GM12878 (cell line): Measurements from ENCODE around the gene ARMC2. TPM values are rescaled to one million over a fixed set of nuclear protein-coding genes. Genes with fewer than 3 reads are reported as not detected.

Experiments
- ATAC-seq: fragments of 200-7000 bp; cut with Tn5 transposase; 3 replicates; pipeline ENCODE4 v1.9.1; 2020; ENCODE audit warnings: mild to moderate bottlenecking, moderate library complexity
- BruUV-seq: library from RNA; stranded (reverse); fragments of 400-500 nt; replicated peaks from 2 replicates; lab custom pipeline; 2021; lab: Mats Ljungman, UMichigan
- CTCF ChIA-PET: fragments of 300-600 bp; sonication (Branson Sonifier 250); formaldehyde crosslinking; extraction: SDS; loops from one replicate; lab custom pipeline; 2021; ENCODE audit warnings: inconsistent platforms; lab: Yijun Ruan, JAX
- POLR2A ChIA-PET: fragments of 350-600 bp; formaldehyde crosslinking; extraction: SDS; loops from one replicate; lab custom pipeline; 2021; ENCODE audit warnings: inconsistent platforms; lab: Charles Lee
- RAD21 ChIA-PET: fragments of 300-600 bp; sonication (Branson Sonifier 250); formaldehyde crosslinking; loops from one replicate; lab custom pipeline; 2023; ENCODE audit warnings: antibody characterized with exemption; ENCODE audit not compliant: unreplicated experiment; lab: Charles Lee
- SMC1A ChIA-PET: fragments of 300-600 bp; sonication (Branson Sonifier 250); formaldehyde crosslinking; loops from one replicate; lab custom pipeline; 2023; ENCODE audit not compliant: unreplicated experiment, uncharacterized antibody; lab: Charles Lee
- DNase-seq: peaks from one replicate; pipeline ENCODE4 v3.0.0-alpha.2; 2011; ENCODE audit warnings: low read depth, low spot score
- FAIRE-seq: peaks from 3 replicates; lab custom pipeline; 2011; peaks lifted over from hg19 to GRCh38; lab: Jason Lieb, UNC
- H2AFZ ChIP-seq: 2 replicates; pipeline ENCODE4 v1.6.0; 2011; ENCODE audit warnings: low read depth, low read length, control low read depth; ENCODE audit not compliant: control insufficient read depth
- H3K27ac ChIP-seq: 2 replicates; pipeline ENCODE4 v1.5.1; 2011; ENCODE audit warnings: control low read depth; ENCODE audit not compliant: control insufficient read depth, insufficient read depth
- H3K27me3 ChIP-seq, 2 experiments: replicated peaks in 1 of 2; 2 replicates each; pipeline versions ENCODE4 v1.6.0 to v1.6.1; 2011; ENCODE audit warnings: low read length in 1 of 2; ENCODE audit not compliant: control insufficient read depth in 2 of 2, insufficient read depth in 2 of 2
- H3K36me3 ChIP-seq, 2 experiments: 2 replicates each; pipeline ENCODE4 v1.5.1; 2011; ENCODE audit warnings: low read length in 1 of 2; ENCODE audit not compliant: control insufficient read depth in 2 of 2, insufficient read depth in 2 of 2
- H3K4me1 ChIP-seq: 2 replicates; pipeline ENCODE4 v1.6.1; 2011; ENCODE audit warnings: mild to moderate bottlenecking, low read length, moderate library complexity, mixed read lengths; ENCODE audit not compliant: control insufficient read depth, insufficient read depth
- H3K4me2 ChIP-seq: 2 replicates; pipeline ENCODE4 v1.6.0; 2011; ENCODE audit warnings: control low read depth; ENCODE audit not compliant: control insufficient read depth, insufficient read depth
- H3K4me3 ChIP-seq: fragments of 200-600 bp; sonication (generic); 2 replicates; pipeline ENCODE4 v1.5.1; 2016
- H3K79me2 ChIP-seq: 2 replicates; pipeline ENCODE4 v1.6.0; 2011; ENCODE audit warnings: low read length; ENCODE audit not compliant: control insufficient read depth, insufficient read depth
- H3K9ac ChIP-seq: 2 replicates; pipeline ENCODE4 v1.8.0; 2011; ENCODE audit warnings: low read length, control low read depth, mixed read lengths; ENCODE audit not compliant: control insufficient read depth, insufficient read depth
- H3K9me3 ChIP-seq: replicated peaks from 3 replicates; pipeline ENCODE4 v1.5.1; 2011; ENCODE audit warnings: mild to moderate bottlenecking, low read length; ENCODE audit not compliant: control insufficient read depth, insufficient read depth
- H4K20me1 ChIP-seq: 2 replicates; pipeline ENCODE4 v1.6.0; 2011; ENCODE audit not compliant: control insufficient read depth, insufficient read depth
- BHLHE40 ChIP-seq, 2 experiments: fragments of 450-650 bp in 1 of 2; IDR thresholded peaks; 2 replicates each; pipeline ENCODE4 v1.6.1; 2011 to 2017; ENCODE audit warnings: low read depth in 2 of 2, borderline replicate concordance in 1 of 2, improper control_type of control experiment in 1 of 2, low read length in 1 of 2, mild to moderate bottlenecking in 1 of 2
- BMI1 ChIP-seq: fragments of 450-650 bp; IDR thresholded peaks from 2 replicates; pipeline ENCODE4 v1.6.1; 2016; ENCODE audit warnings: mild to moderate bottlenecking, moderate library complexity, borderline replicate concordance
- CBX3 ChIP-seq: fragments of 200-600 bp; sonication (generic); IDR thresholded peaks from 2 replicates; pipeline ENCODE4 v1.6.1; 2016; ENCODE audit warnings: low read depth, borderline replicate concordance
- GABPA ChIP-seq: IDR thresholded peaks from 2 replicates; pipeline ENCODE4 v1.6.1; 2014; ENCODE audit warnings: antibody characterized with exemption, low read depth, mild to moderate bottlenecking, inconsistent platforms
- LARP7 ChIP-seq: fragments of 450-650 bp; IDR thresholded peaks from 2 replicates; pipeline ENCODE4 v1.6.1; 2017; ENCODE audit warnings: mild to moderate bottlenecking
- MYC ChIP-seq: IDR thresholded peaks from 2 replicates; pipeline ENCODE4 v1.6.1; 2011; ENCODE audit warnings: mild to moderate bottlenecking, low read length, moderate library complexity, inconsistent platforms; ENCODE audit not compliant: insufficient read depth, insufficient replicate concordance, insufficient read length, severe bottlenecking
- PAX8 ChIP-seq: fragments of 450-650 bp; IDR thresholded peaks from 2 replicates; pipeline ENCODE4 v1.6.1; 2017; ENCODE audit warnings: mild to moderate bottlenecking, moderate library complexity
- RAD51 ChIP-seq: fragments of 450-650 bp; IDR thresholded peaks from 2 replicates; pipeline ENCODE4 v1.6.1; 2016; ENCODE audit warnings: moderate library complexity, mild to moderate bottlenecking, inconsistent platforms
- SMAD1 ChIP-seq: fragments of 450-650 bp; IDR thresholded peaks from 2 replicates; pipeline ENCODE4 v1.6.1; 2018; ENCODE audit warnings: mild to moderate bottlenecking, low read depth; ENCODE audit not compliant: partially characterized antibody
- SRF ChIP-seq, 2 experiments: IDR thresholded peaks; 2 replicates each; pipeline ENCODE4 v1.6.1; 2011; ENCODE audit warnings: low read depth in 2 of 2, low read length in 2 of 2, mild to moderate bottlenecking in 1 of 2, moderate library complexity in 1 of 2
- STAT1 ChIP-seq: fragments of 450-650 bp; conservative IDR thresholded peaks from 2 replicates; pipeline ENCODE4 v1.6.1; 2014; ENCODE audit warnings: antibody characterized with exemption, mild to moderate bottlenecking
- TCF12 ChIP-seq: IDR thresholded peaks from 2 replicates; pipeline ENCODE4 v1.6.1; 2011; ENCODE audit warnings: low read depth, mild to moderate bottlenecking, low read length
- WGBS: methylation state at CpG from one replicate; pipeline ENCODE4 v1.1.6; 2016; ENCODE audit warnings: low lambda C conversion rate; ENCODE audit not compliant: insufficient replicate concordance, insufficient coverage; ENCODE audit errors: missing lambda C conversion rate; 5-methylcytosine and 5-hydroxymethylcytosine counted together
- in situ Hi-C: fragments of 300-500 bp; cut with MboI; formaldehyde crosslinking; loops from 9 replicates; pipeline ENCODE4 v1.14.3; 2018; ENCODE audit warnings: mixed read lengths
- intact Hi-C: fragments of 100-400 bp; cut with micrococcal nuclease; formaldehyde crosslinking; loops from one replicate; pipeline ENCODE4 v1.14.2; 2022; ENCODE audit not compliant: unreplicated experiment
- polyA plus RNA-seq, 11 experiments: library from polyadenylated mRNA; depleted of rRNA in 4 of 11; unstranded in 6 of 11; stranded (reverse) in 5 of 11; fragments of >200 nt; fragmentation: Nextera tagmentation in 4 of 11; fragmentation: Illumina TruSeq in 1 of 11; extraction: Ambion mirVana in 4 of 11; extraction: Trizol in 1 of 11; gene quantifications; 1 replicate in 1 of 11; 2 replicates in 10 of 11; pipeline versions ENCODE4 v1.2.1 to v1.2.3, GENCODE V29; 2011 to 2016; ENCODE audit warnings: inconsistent platforms in 2 of 11, missing spikeins in 2 of 11, low read depth in 1 of 11
- total RNA-seq, 4 experiments: library from RNA; depleted of rRNA in 3 of 4; stranded (reverse); fragments of >200 nt in 3 of 4; fragmentation: Illumina TruSeq in 1 of 4; extraction: Trizol in 1 of 4; gene quantifications; 2 replicates each; pipeline versions ENCODE4 v1.2.1 to v1.2.3, GENCODE V29; 2013 to 2021
- TF ChIP-seq, protein P1 (sequence below): fragments of 450-650 bp; IDR thresholded peaks from 2 replicates; pipeline ENCODE4 v1.6.1; 2017; ENCODE audit warnings: mild to moderate bottlenecking, low read depth, inconsistent platforms; ENCODE audit not compliant: poor library complexity, severe bottlenecking
- TF ChIP-seq, protein P2 (sequence below): fragments of 450-650 bp; IDR thresholded peaks from 2 replicates; pipeline ENCODE4 v1.6.1; 2017; ENCODE audit warnings: antibody characterized with exemption, mild to moderate bottlenecking, moderate library complexity
- TF ChIP-seq, protein P3 (sequence below): IDR thresholded peaks from 2 replicates; pipeline ENCODE4 v1.6.1; 2012; ENCODE audit warnings: improper control_type of control experiment, low read depth, low read length; ENCODE audit not compliant: insufficient replicate concordance

ARMC2 gene
- total and polyA plus RNA-seq, 10 of the 15 experiments (the other 5 are each of a cell fraction or from before 2014, with no cell fraction given): 0.06 to 0.33 (median 0.21) TPM; not detected in 5

DNA sequence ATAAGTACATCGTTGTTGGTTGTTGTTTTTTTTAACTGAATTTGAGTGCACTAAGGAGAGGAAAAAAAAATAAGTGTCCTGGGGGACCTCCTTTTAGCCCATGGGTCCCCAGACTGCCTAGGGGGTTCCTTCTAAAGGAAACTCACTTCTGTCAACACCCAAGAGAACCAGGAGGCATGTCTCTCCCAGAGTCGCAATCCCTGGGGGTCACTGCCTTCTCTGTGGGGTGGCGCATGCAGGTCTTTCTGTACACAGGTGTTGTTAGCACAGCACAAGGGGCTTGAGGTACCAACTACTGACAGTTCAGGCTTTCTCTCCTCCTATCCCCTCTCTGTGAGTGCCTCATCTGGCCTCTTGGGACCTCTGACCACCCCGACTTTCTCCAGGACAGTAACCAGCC is 7.3 kb upstream of the ARMC2 start:
- Histone ChIP-seq H3K9ac (no peak overlapping the region), H3K36me3 (no peaks in the 10 kb centered on the region), H3K27me3 (peaks cover 1 to 3% of the 10 kb centered on the region in 2 experiments), H3K4me3 (no peak overlapping the region), H3K79me2 (no peaks in the 10 kb centered on the region), H3K4me2 (no peak overlapping the region), H3K27ac (no peak overlapping the region), H2AFZ (no peak overlapping the region), H4K20me1 (no peaks in the 10 kb centered on the region), H3K9me3 (no peaks in the 10 kb centered on the region; the same call in 2 of the 3 replicates), H3K4me1 (no peaks in the 10 kb centered on the region)
- FAIRE-seq: no peak
- ChIA-PET RAD21 (no interaction called here), CTCF (no interaction called here), SMC1A (interaction anchor here (0.7 kb wide), 1 partner anchor 42 kb away, joined by 3 read pairs; no protein-coding TSS in a partner anchor), POLR2A (no interaction called here)
- BruUV-seq: no TSS peak
- intact Hi-C loops: no loop called here
- ATAC-seq: no peak
- 58% methylated on average over 4 of the region's 4 CpGs for WGBS
- in situ Hi-C loops: no loop called here
- no peak for DNase-seq
- TF ChIP-seq GABPA (no peak), SMAD1 (no peak), RAD51 (no peak), LARP7 (no peak), SRF (IDR thresholded peaks at IDR 0.05; ENCODE audit: low read depth in 2 of 2, low read length in 2 of 2) (no peak), STAT1 (no peak), BMI1 (no peak), PAX8 (no peak), BHLHE40 (IDR thresholded peaks at IDR 0.05; ENCODE audit: borderline replicate concordance in 1 of 2, low read depth in 2 of 2, low read length in 1 of 2) (no peak), CBX3 (no peak), TCF12 (no peak), MYC (no peak)
- TF ChIP-seq, protein P1, sequence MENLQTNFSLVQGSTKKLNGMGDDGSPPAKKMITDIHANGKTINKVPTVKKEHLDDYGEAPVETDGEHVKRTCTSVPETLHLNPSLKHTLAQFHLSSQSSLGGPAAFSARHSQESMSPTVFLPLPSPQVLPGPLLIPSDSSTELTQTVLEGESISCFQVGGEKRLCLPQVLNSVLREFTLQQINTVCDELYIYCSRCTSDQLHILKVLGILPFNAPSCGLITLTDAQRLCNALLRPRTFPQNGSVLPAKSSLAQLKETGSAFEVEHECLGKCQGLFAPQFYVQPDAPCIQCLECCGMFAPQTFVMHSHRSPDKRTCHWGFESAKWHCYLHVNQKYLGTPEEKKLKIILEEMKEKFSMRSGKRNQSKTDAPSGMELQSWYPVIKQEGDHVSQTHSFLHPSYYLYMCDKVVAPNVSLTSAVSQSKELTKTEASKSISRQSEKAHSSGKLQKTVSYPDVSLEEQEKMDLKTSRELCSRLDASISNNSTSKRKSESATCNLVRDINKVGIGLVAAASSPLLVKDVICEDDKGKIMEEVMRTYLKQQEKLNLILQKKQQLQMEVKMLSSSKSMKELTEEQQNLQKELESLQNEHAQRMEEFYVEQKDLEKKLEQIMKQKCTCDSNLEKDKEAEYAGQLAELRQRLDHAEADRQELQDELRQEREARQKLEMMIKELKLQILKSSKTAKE: no peak
- TF ChIP-seq, protein P2, sequence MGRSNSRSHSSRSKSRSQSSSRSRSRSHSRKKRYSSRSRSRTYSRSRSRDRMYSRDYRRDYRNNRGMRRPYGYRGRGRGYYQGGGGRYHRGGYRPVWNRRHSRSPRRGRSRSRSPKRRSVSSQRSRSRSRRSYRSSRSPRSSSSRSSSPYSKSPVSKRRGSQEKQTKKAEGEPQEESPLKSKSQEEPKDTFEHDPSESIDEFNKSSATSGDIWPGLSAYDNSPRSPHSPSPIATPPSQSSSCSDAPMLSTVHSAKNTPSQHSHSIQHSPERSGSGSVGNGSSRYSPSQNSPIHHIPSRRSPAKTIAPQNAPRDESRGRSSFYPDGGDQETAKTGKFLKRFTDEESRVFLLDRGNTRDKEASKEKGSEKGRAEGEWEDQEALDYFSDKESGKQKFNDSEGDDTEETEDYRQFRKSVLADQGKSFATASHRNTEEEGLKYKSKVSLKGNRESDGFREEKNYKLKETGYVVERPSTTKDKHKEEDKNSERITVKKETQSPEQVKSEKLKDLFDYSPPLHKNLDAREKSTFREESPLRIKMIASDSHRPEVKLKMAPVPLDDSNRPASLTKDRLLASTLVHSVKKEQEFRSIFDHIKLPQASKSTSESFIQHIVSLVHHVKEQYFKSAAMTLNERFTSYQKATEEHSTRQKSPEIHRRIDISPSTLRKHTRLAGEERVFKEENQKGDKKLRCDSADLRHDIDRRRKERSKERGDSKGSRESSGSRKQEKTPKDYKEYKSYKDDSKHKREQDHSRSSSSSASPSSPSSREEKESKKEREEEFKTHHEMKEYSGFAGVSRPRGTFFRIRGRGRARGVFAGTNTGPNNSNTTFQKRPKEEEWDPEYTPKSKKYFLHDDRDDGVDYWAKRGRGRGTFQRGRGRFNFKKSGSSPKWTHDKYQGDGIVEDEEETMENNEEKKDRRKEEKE: no peak
- TF ChIP-seq, protein P3, sequence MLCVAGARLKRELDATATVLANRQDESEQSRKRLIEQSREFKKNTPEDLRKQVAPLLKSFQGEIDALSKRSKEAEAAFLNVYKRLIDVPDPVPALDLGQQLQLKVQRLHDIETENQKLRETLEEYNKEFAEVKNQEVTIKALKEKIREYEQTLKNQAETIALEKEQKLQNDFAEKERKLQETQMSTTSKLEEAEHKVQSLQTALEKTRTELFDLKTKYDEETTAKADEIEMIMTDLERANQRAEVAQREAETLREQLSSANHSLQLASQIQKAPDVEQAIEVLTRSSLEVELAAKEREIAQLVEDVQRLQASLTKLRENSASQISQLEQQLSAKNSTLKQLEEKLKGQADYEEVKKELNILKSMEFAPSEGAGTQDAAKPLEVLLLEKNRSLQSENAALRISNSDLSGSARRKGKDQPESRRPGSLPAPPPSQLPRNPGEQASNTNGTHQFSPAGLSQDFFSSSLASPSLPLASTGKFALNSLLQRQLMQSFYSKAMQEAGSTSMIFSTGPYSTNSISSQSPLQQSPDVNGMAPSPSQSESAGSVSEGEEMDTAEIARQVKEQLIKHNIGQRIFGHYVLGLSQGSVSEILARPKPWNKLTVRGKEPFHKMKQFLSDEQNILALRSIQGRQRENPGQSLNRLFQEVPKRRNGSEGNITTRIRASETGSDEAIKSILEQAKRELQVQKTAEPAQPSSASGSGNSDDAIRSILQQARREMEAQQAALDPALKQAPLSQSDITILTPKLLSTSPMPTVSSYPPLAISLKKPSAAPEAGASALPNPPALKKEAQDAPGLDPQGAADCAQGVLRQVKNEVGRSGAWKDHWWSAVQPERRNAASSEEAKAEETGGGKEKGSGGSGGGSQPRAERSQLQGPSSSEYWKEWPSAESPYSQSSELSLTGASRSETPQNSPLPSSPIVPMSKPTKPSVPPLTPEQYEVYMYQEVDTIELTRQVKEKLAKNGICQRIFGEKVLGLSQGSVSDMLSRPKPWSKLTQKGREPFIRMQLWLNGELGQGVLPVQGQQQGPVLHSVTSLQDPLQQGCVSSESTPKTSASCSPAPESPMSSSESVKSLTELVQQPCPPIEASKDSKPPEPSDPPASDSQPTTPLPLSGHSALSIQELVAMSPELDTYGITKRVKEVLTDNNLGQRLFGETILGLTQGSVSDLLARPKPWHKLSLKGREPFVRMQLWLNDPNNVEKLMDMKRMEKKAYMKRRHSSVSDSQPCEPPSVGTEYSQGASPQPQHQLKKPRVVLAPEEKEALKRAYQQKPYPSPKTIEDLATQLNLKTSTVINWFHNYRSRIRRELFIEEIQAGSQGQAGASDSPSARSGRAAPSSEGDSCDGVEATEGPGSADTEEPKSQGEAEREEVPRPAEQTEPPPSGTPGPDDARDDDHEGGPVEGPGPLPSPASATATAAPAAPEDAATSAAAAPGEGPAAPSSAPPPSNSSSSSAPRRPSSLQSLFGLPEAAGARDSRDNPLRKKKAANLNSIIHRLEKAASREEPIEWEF: no peak
